KMS-11 (cell line): Measurements from ENCODE around the gene AZI2.

Experiments
- H2AFZ ChIP-seq: fragments of 200-600 bp; sonication (generic); 2 replicates; pipeline ENCODE4 v1.6.1; 2016; ENCODE audit warnings: antibody characterized with exemption, mixed run types, low read depth
- H3K27ac ChIP-seq: fragments of 200-600 bp; sonication (generic); 2 replicates; pipeline ENCODE4 v1.6.1; 2016; ENCODE audit warnings: mild to moderate bottlenecking, mixed run types
- H3K27me3 ChIP-seq: fragments of 200-600 bp; sonication (generic); 2 replicates; pipeline ENCODE4 v1.6.1; 2017; ENCODE audit warnings: mild to moderate bottlenecking, low read depth, mixed run types, moderate library complexity; ENCODE audit not compliant: insufficient read depth
- H3K36me3 ChIP-seq: fragments of 200-600 bp; sonication (generic); 2 replicates; pipeline ENCODE4 v1.6.1; 2017; ENCODE audit warnings: mild to moderate bottlenecking, mixed run types; ENCODE audit not compliant: insufficient read depth
- H3K4me1 ChIP-seq: fragments of 200-600 bp; sonication (generic); 2 replicates; pipeline ENCODE4 v1.6.1; 2016; ENCODE audit warnings: mild to moderate bottlenecking, low read depth, mixed run types; ENCODE audit not compliant: poor library complexity, severe bottlenecking
- H3K4me2 ChIP-seq: fragments of 200-600 bp; sonication (generic); 2 replicates; pipeline ENCODE4 v1.7.0; 2016; ENCODE audit warnings: mild to moderate bottlenecking, mixed run types
- H3K4me3 ChIP-seq: fragments of 200-600 bp; sonication (generic); IDR thresholded peaks from 2 replicates; pipeline ENCODE4 v1.6.1; 2017; ENCODE audit warnings: low read depth, low read length, mixed read lengths; ENCODE audit not compliant: insufficient read depth
- H3K79me2 ChIP-seq: fragments of 200-600 bp; sonication (generic); 2 replicates; pipeline ENCODE4 v1.6.1; 2016; ENCODE audit warnings: low read depth, mixed run types; ENCODE audit not compliant: insufficient read depth
- H3K9ac ChIP-seq: fragments of 200-600 bp; sonication (generic); 2 replicates; pipeline ENCODE4 v1.6.1; 2016; ENCODE audit warnings: mild to moderate bottlenecking, mixed run types
- H4K20me1 ChIP-seq: fragments of 200-600 bp; sonication (generic); 2 replicates; pipeline ENCODE4 v1.6.1; 2016; ENCODE audit warnings: mild to moderate bottlenecking, mixed run types; ENCODE audit not compliant: insufficient read depth
- TF ChIP-seq, protein P1 (sequence below): fragments of 200-600 bp; sonication (generic); conservative IDR thresholded peaks from 2 replicates; pipeline ENCODE4 v1.6.1; 2017; ENCODE audit warnings: low read depth, mild to moderate bottlenecking, antibody characterized with exemption, low read length, moderate library complexity, mixed read lengths

Gene AZI2

DNA sequence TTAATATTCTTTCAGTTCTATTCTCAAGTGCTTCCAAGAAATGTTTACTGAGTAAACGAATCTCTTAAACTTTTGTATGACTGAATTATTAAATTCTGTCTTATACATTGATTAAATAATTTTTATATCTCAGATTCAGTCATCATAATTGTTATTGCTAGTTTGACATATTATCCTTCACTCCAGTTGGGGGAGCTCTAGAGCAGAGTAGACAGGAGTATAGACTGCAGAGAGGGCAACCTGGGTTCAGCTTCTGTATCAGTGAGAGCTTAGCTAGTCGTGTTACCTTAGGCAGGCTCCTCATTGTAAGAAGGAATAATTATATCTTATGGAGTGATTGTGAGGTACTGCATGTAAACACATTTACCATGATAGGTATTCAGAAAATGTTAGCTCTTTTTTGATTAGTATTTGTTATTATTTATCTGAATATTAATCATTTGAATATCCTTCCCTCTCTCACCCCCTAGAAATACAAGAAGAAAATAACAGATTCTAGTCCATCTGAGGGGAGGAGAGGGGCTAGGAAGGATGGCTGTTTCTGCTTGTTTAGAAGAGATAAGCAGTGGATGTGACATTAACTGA lies 31.1 kb downstream of the AZI2 start:
- TF ChIP-seq, protein P1, sequence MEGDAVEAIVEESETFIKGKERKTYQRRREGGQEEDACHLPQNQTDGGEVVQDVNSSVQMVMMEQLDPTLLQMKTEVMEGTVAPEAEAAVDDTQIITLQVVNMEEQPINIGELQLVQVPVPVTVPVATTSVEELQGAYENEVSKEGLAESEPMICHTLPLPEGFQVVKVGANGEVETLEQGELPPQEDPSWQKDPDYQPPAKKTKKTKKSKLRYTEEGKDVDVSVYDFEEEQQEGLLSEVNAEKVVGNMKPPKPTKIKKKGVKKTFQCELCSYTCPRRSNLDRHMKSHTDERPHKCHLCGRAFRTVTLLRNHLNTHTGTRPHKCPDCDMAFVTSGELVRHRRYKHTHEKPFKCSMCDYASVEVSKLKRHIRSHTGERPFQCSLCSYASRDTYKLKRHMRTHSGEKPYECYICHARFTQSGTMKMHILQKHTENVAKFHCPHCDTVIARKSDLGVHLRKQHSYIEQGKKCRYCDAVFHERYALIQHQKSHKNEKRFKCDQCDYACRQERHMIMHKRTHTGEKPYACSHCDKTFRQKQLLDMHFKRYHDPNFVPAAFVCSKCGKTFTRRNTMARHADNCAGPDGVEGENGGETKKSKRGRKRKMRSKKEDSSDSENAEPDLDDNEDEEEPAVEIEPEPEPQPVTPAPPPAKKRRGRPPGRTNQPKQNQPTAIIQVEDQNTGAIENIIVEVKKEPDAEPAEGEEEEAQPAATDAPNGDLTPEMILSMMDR, result peak; percentile 44
- no peak overlapping the region for H3K9ac ChIP-seq
- no peak overlapping the region for H3K27ac ChIP-seq
- no peaks in the 10 kb centered on the region for H3K36me3 ChIP-seq
- no peaks in the 10 kb centered on the region for H3K27me3 ChIP-seq
- no peaks in the 10 kb centered on the region for H3K79me2 ChIP-seq
- no peak overlapping the region for H3K4me2 ChIP-seq
- no peaks in the 10 kb centered on the region for H4K20me1 ChIP-seq
- no peak overlapping the region for H2AFZ ChIP-seq
- H3K4me1 ChIP-seq, result no peaks in the 10 kb centered on the region
- no peak overlapping the region for H3K4me3 ChIP-seq

DNA sequence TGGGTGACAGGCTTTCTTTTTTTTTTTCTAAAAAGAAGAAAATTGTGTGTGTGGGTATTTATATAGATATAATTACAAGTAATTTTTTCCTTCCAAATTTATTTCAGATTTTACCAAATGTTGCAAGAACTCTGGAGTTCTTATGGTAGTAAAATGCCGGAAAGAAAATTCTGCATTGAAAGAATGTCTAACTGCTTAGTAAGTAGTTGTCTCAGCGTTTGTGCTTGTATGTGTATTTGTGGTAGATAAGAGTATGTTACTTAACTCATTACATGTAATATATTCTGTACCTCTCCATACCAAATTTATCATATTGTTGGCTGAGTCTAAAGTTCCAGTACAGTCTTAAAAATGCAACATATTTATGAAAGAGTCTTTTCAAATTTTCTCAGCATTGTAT lies 32.4 kb downstream of the AZI2 start:
- no peak overlapping the region for H3K4me2 ChIP-seq
- no peak overlapping the region for H3K27ac ChIP-seq
- no peaks in the 10 kb centered on the region for H3K27me3 ChIP-seq
- TF ChIP-seq, protein P1, result no peak
- no peak overlapping the region for H3K9ac ChIP-seq
- no peak overlapping the region for H3K4me3 ChIP-seq
- H3K4me1 ChIP-seq, result no peaks in the 10 kb centered on the region
- H2AFZ ChIP-seq, result no peak overlapping the region
- no peaks in the 10 kb centered on the region for H3K36me3 ChIP-seq
- no peaks in the 10 kb centered on the region for H3K79me2 ChIP-seq
- H4K20me1 ChIP-seq, result no peaks in the 10 kb centered on the region

DNA sequence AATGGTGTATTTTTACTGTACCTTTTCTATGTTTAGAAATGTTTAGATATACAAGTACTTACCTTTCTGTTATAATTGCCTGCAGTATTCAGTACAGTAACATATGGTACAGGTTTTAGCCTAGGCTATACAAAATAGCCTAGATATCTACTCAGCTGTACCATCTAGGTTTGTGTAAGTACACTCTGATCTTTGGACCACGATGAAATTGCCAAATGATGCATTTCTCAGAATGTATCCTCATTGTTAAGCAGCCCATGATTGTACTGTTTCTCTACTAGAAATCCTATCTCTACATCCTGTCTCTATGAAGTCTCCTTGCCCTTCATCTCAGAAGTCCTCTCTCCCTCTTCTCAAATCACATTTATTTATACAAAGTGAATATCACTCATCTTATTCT lies 32.9 kb downstream of the AZI2 start:
- Histone ChIP-seq H3K4me1 (no peaks in the 10 kb centered on the region), H3K4me3 (no peak overlapping the region), H3K36me3 (no peaks in the 10 kb centered on the region), H3K4me2 (no peak overlapping the region), H4K20me1 (no peaks in the 10 kb centered on the region), H3K9ac (no peak overlapping the region), H3K79me2 (no peaks in the 10 kb centered on the region), H3K27ac (no peak overlapping the region), H2AFZ (no peak overlapping the region), H3K27me3 (no peaks in the 10 kb centered on the region)
- TF ChIP-seq, protein P1, result no peak

DNA sequence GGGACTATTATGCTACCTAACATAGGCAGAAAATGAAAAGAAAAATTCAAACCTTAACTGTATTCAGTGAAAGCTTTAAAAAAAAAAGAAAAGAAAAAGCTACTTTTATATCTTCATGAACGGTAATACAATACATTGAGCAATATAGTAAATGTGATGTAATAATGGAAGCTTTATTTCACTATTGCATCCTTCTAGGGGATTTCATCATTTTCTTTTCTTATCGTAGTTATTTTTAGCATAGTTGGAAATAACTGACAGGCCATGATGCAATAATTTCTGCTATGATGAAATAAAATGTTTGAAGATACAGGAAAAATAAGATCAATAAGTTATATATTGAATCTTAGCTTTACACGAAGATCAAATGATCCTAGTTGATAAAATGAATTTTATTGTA lies 40.4 kb downstream of the AZI2 start:
- H3K4me3 ChIP-seq, result no peak overlapping the region
- H2AFZ ChIP-seq, result no peak overlapping the region
- no peaks in the 10 kb centered on the region for H3K27me3 ChIP-seq
- H4K20me1 ChIP-seq, result no peaks in the 10 kb centered on the region
- no peak overlapping the region for H3K4me2 ChIP-seq
- H3K79me2 ChIP-seq, result no peaks in the 10 kb centered on the region
- no peaks in the 10 kb centered on the region for H3K4me1 ChIP-seq
- H3K36me3 ChIP-seq, result no peaks in the 10 kb centered on the region
- H3K27ac ChIP-seq, result no peak overlapping the region
- TF ChIP-seq, protein P1, result no peak
- H3K9ac ChIP-seq, result no peak overlapping the region
